ENCODE data around the gene BRPF1.

Gene BRPF1

GRCh38 chr3:9792405-9793160, 61.0 kb downstream of the BRPF1 start, which contains the start of the genes ARPC4 and TADA3:
Gene ARPC4 (plus strand): TSS chr3:9793082. CDS start chr3:9793122, 40 bp downstream.
Gene TADA3 (minus strand): TSS chr3:9792473. CDS start chr3:9791466, 1,007 bp downstream.
- DNase-seq, result peak; percentile 90

GRCh38 chr3:9793161-9793781, 61.7 kb downstream of the BRPF1 start:
- DNase-seq, result peak; percentile 53

GRCh38 chr3:9794400-9794799, 62.9 kb downstream of the BRPF1 start:
- no peak for DNase-seq

- DNase-seq, result no peak
Measured at GRCh38 chr3:9795207-9795606, 63.7 kb downstream of the BRPF1 start.

DNA sequence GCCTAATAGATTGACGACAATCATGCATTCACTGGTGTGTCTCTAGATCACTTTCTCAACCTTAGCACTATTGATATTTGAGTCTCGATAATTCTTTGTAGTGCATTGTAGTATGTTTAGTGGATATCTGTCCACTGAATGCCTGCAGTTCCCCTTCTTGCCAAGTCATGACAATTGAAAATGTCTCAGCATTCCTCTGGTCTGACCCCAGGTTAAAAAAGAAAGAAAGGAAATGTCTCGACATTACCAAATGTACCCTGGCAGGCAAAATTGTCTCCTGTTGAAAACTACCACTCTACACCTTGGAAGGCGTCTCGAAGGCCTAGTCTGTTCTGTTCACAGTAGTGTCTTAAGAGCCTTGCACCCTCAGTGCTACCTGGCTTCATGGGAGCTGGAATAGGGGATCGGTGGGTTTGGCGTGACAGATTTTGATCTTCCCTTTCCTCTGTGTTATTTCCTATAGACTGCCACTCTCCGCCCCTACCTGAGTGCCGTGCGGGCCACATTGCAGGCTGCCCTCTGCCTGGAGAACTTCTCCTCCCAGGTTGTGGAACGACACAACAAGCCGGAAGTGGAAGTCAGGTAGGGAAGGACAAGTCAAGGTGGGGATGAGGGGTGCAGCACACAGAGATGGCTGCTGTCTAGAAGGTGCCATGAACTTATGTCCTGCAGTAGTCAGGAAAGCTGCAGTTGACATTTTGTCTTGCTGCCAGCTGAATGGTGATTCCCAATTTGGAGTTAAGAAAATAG, 65.8 kb downstream of the BRPF1 start:
- no peak for DNase-seq
